HG03442 (cell line): ENCODE data around the gene UGCG.
"Not testable (repeated sequence)": the region's sequence is repeated elsewhere in the genome, so short reads cannot be mapped to it uniquely, and the experiment has no call there.

Source experiments
- ATAC-seq: cut with Tn5 transposase; IDR thresholded peaks from one replicate; pipeline ENCODE4 v1.9.1; 2021; ENCODE audit warnings: mild to moderate bottlenecking, moderate library complexity; ENCODE audit not compliant: unreplicated experiment

UGCG gene

GRCh38 chr9:111917201-111917600 is 20.6 kb downstream of the UGCG start:
- no peak for ATAC-seq

- ATAC-seq, result no peak
These were observed 21.4 kb downstream of the UGCG start for GRCh38 chr9:111917980-111918379.

GRCh38 chr9:111919875-111920274 is 23.3 kb downstream of the UGCG start:
- no peak for ATAC-seq

- no peak for ATAC-seq
These were observed 23.9 kb downstream of the UGCG start for GRCh38 chr9:111920531-111920930.

GRCh38 chr9:111922324-111923013 is 25.9 kb downstream of the UGCG start:
- ATAC-seq, result no peak

DNA sequence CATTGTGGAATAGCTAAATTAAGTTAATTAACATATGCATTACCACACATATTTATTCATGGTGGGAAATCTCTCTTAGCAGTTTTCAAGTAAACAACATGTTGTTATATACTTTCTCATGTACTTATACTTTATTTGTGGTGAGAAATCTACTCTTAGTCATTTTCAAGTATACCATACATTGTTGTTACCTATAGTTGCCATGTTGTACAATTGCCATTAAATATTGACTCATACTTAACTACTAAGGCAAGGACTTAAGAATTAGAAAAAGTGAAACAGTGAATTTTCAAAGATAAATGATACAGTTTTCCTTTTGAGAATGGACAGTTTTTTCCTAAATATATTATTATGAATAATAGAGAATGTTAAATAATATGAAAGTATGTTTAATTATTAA is 27.7 kb downstream of the UGCG start:
- ATAC-seq, result no peak

GRCh38 chr9:111925017-111925770 is 28.6 kb downstream of the UGCG start:
- ATAC-seq, result no peak

- no peak for ATAC-seq
These were observed 29.2 kb downstream of the UGCG start for GRCh38 chr9:111925784-111926183.

DNA sequence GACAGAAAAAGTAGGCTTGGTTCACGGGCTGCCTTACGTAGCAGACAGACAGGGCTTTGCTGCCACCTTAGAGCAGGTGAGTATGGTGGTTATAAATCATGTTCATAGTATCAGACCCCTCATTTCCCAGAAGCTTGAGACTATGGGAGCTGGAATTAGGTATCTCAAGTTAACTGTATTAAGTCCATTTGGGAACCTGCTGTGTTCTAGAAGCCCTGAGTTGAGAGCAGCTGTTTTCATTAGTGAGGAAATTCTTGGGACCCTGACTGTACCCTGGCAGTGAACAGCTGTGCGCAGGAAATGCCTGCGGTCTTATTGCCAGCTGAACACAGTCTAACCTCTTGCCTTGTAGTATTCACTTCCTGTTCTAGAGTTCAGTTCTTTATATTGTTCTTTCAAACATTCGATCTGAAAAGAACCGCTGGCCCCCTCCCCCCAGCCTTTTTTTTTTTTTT is 29.8 kb downstream of the UGCG start:
- peak; percentile 98 for ATAC-seq

GRCh38 chr9:111928359-111928720 is 31.7 kb downstream of the UGCG start:
- no peak for ATAC-seq

GRCh38 chr9:111934747-111935146 is 38.1 kb downstream of the UGCG start:
- no peak for ATAC-seq

GRCh38 chr9:111936391-111936790 is 39.8 kb downstream of the UGCG start:
- ATAC-seq, result no peak

DNA sequence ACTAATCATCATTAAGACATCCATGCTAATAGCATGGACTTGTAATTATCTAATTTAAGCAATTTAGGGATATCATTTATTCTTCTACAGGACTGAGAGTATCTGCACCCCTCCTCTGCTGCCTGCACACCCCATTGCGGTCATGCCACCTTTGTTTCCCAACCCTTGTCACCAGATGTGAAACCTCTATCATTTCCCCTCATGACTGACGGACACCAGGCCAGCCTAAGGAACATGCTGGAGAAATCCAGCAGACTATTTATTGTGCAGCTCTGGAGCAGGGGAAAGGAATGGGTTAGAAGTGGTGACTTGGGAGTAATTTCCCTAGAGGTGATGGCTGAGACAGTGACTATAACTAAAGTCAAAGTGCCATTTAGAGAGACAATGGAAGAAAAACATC is 40.7 kb downstream of the UGCG start:
- ATAC-seq, result no peak

DNA sequence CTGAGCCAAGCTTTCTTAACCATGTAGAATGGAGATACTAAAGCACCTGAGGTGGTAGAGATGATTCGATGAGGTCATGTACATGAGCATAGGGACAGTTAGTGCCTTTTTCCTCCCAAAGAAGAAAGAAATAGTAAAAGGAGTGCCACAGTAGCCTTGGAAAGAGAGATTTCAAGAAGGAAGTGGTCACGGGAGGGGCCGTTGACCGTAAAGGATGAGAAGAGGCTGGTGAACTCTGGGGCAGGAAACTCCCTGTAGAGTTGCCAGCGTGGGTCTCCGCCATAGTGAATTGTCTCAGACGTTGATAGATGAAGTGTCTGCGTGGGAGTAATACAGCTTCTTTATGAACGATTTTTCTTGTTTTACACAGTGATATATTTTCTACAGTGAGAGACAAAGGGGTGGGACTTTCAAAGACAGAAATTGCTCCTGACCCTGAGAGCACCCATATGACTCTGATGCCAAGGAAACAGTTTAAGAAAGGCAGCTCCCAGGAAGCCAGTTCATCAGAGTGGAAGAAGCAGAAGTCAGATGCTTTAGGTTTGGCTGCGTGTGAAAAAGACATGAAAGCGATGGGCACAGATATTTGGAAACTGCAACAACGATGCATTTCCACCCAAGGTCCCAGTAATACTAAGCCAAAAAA is 41.3 kb downstream of the UGCG start:
- peak; percentile 73 for ATAC-seq

- ATAC-seq, result no peak
These were observed 41.8 kb downstream of the UGCG start for GRCh38 chr9:111938427-111938800.

DNA sequence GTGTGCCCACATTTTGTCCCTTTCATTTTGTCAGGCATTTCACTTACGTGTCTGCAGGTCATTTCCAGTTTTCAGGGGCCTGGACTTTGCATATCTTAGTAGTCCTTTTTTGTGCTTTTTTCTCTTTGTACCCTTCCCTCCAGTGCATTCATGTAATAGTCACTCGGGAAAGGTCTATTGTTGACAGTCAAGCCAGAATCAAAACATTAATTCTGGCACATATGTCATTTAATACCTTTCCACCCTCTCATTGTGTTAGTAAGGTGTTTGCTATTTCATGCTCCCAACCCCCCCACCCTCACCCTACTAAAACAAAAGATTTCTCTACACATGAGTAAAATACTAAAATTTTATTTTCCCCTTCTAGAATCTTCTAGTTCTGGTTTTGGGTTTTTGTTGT is 42.7 kb downstream of the UGCG start:
- no peak for ATAC-seq

GRCh38 chr9:111940697-111941096 is 44.1 kb downstream of the UGCG start:
- no peak for ATAC-seq

DNA sequence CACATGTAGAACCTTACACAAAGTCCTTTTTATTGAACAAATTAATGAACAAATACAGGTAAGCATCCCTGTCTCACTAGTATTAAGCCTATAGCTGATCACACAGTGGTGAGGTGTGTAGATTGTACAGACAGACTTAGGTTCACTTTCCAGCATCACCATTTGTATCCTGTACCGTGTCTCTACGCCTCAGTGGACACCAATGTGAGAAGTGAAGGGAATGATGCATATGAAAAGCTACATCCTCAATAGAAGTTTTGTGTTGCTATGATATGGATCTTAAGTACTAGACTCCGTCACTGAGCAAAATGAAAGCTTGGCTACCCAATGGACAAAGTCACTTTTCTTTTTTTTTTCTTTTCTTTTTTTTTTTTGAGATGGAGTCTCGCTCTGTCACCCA is 46.6 kb downstream of the UGCG start:
- ATAC-seq, result no peak

DNA sequence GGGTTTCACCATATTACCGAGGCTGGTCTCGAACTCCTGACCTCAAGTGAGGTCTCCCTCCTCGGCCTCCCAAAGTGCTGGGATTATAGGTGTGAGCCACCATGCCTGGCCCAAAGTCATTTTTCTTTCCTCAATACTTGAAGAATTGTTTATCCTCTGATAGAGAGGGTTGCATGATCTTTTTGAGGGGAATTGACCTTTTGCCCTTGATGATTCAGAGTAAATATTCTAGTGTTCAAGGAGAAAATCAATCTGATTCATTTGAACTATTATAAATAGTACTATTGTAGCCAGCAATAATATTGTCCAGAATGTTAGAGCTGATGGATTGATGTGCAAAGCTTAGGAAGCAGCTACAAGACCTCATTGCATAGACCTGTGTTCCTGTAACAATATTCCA is 47.1 kb downstream of the UGCG start:
- ATAC-seq, result no peak

- no peak for ATAC-seq
These were observed 47.7 kb downstream of the UGCG start for GRCh38 chr9:111944241-111944866.

DNA sequence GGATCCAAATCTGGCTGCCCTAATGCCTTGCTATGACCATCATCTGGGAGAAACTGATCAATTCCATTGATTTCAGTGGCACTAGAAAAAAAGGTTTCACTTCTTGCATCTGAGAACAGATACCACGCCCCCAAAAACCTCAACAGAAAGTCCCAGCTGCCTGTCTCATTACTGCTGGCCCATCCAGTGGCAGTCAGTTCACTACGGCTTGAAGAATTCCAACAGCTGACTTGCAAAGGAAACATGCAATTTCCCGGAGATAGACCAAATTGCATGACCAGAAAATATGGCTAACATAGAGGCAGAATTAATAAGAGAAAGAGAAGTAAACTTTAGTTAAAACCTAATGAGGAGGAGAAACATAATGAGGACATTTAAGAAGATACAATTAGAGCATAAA is 48.6 kb downstream of the UGCG start:
- ATAC-seq, result no peak

DNA sequence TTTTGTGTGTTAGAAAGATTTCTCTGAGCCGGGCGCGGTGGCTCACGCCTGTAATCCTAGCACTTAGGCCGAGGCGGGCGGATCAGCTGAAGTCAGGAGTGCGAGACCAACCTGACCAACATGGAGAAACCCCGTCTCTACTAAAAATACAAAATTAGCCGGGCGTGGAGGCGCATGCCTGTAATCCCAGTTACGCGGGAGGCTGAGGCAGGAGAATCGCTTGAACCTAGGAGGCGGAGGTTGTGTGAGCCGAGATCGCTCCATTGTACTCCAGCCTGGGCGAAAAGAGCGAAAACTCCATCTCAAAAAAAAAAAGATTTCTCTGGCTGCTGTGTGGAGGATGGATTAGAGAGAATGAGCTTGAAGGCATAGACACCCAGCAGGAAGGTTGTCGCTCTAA is 51.5 kb downstream of the UGCG start:
- ATAC-seq, result not testable (repeated sequence)
